ENCODE measurements around the gene NT5C3B. TPM values are rescaled to one million over a fixed set of nuclear protein-coding genes. Genes with fewer than 3 reads are reported as not detected.

The NT5C3B gene
- total and polyA plus RNA-seq, 8 donors, result 9.8 to 80.7 (median 68.8) TPM

DNA sequence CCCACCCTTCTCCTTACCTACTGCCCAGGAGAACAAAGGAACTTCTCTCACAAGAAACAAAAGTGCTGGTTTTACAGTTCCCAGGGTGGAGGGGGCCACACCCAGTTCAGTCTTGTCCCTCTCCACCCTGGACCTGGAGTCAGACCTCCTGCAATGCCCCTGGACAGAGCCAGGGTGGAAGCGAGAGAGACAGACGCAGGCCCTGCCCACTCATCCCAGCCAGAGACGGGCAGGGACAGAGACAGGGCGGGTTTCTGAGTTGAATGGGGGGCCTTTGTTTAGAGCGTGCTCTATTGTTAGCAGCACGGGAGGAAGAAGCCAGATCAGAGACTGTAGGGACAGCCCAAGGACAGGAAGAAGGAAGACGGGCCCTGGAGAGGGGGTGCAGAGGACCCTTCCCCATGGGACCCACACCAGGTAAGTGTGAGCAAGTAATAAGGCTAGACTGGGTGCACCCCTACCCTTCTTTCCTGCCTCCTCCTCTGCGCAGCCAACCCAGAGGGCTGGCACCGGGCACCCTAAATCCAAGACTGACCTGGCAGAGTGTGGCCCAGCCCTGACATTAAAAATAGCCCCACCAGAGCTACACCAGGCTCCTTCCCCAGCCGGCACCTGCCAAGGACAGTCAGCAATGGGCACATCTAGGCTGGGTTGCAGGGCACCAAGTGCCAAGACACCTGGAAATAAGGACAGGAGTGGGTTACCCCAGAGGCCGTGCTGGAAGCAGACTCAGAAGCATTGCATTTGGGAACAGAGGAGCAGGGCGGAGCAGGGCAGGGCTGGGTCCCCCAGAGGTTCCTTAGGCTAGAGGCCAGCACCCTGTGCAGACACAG is 60.4 kb downstream of the NT5C3B start:
- Histone ChIP-seq H3K27ac (peak overlapping the region; percentile 11 to 94 (median 86)), H3K27me3 (no peaks in the 10 kb centered on the region), H3K36me3 (peaks cover 11 to 22% (median 16%) of the 10 kb centered on the region in 4 donors), H3K4me3 (peak overlapping the region in 1 of 4 donors; percentile 6), H3K9me3 (no peaks in the 10 kb centered on the region), H3K4me1 (peaks cover 71 to 92% (median 88%) of the 10 kb centered on the region in 4 donors)
- intact Hi-C loops (cut with DNase I; ENCODE audit: low total_unique reads), result no loop called here
- TF ChIP-seq POLR2AphosphoS5 (IDR thresholded peaks at IDR 0.05), result no peak
- no peak for TF ChIP-seq EP300 (IDR thresholded peaks at IDR 0.05)
- TF ChIP-seq, protein P1, sequence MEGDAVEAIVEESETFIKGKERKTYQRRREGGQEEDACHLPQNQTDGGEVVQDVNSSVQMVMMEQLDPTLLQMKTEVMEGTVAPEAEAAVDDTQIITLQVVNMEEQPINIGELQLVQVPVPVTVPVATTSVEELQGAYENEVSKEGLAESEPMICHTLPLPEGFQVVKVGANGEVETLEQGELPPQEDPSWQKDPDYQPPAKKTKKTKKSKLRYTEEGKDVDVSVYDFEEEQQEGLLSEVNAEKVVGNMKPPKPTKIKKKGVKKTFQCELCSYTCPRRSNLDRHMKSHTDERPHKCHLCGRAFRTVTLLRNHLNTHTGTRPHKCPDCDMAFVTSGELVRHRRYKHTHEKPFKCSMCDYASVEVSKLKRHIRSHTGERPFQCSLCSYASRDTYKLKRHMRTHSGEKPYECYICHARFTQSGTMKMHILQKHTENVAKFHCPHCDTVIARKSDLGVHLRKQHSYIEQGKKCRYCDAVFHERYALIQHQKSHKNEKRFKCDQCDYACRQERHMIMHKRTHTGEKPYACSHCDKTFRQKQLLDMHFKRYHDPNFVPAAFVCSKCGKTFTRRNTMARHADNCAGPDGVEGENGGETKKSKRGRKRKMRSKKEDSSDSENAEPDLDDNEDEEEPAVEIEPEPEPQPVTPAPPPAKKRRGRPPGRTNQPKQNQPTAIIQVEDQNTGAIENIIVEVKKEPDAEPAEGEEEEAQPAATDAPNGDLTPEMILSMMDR (IDR thresholded peaks at IDR 0.05), result no peak
- TF ChIP-seq POLR2A (IDR thresholded peaks at IDR 0.05), result no peak
- 30 to 51% (median 41%) methylated on average over 11 to 12 of the region's 12 CpGs for WGBS, 5 donors
- peak in 1 of 2 donors; percentile 65 for DNase-seq

Small RNA genes within 50 kb of the gene (small RNA-seq; reads per million reads assigned to genes)
- 0 reads per million in 4 donors for gene AC125257.2

Other genes starting within 250 kb of the NT5C3B start
- gene KRT14, start 249.3 kb downstream of the NT5C3B start, total RNA-seq, result 1 to 10 TPM in 1 of 5 donors, not detected in 4; 1.3 TPM
- 100 to 1,000 TPM in 1 of 3 donors, 1 to 10 TPM in 1, not detected in 1; 2.4 to 164 TPM for gene KRT14, start 249.3 kb downstream of the NT5C3B start, polyA plus RNA-seq
- gene KRT16, start 223.5 kb downstream of the NT5C3B start, total RNA-seq, result 1 to 10 TPM in 1 of 5 donors, not detected in 4; 1.1 TPM
- 10 to 100 TPM in 1 of 3 donors, 1 to 10 TPM in 1, not detected in 1; 1.3 to 32.8 TPM for gene KRT16, start 223.5 kb downstream of the NT5C3B start, polyA plus RNA-seq
- gene KRT17, start 211.7 kb downstream of the NT5C3B start, total RNA-seq, result 10 to 100 TPM in 2 of 5 donors, 1 to 10 TPM in 2, not detected in 1; 1.6 to 13.6 (median 8.1) TPM
- gene KRT17, start 211.7 kb downstream of the NT5C3B start, polyA plus RNA-seq, result 10 to 100 TPM in 1 of 3 donors, 1 to 10 TPM in 2; 2.0 to 14.2 (median 6.0) TPM
- gene EIF1, start 147.3 kb downstream of the NT5C3B start, total RNA-seq, result 100 to 1,000 TPM in 3 of 5 donors, 10 to 100 TPM in 2; 62.4 to 255 (median 187) TPM
- gene EIF1, start 147.3 kb downstream of the NT5C3B start, polyA plus RNA-seq, result 100 to 1,000 TPM; 333 to 972 (median 834) TPM
- gene GAST, start 123.9 kb downstream of the NT5C3B start, total RNA-seq, result 10 to 100 TPM in 1 of 5 donors, not detected in 4; 32.7 TPM
- gene GAST, start 123.9 kb downstream of the NT5C3B start, polyA plus RNA-seq, result 1 to 10 TPM in 1 of 3 donors, not detected in 2; 1.3 TPM
- under 1 TPM in 1 of 5 donors, not detected in 4; 0.55 TPM for gene HAP1, start 101.6 kb downstream of the NT5C3B start, total RNA-seq
- under 1 TPM; 0.31 to 0.85 (median 0.44) TPM for gene HAP1, start 101.6 kb downstream of the NT5C3B start, polyA plus RNA-seq
- 100 to 1,000 TPM in 1 of 5 donors, 10 to 100 TPM in 4; 59.5 to 248 (median 84.8) TPM for gene JUP, start 49.5 kb downstream of the NT5C3B start, total RNA-seq
- 100 to 1,000 TPM in 2 of 3 donors, 10 to 100 TPM in 1; 85.7 to 163 (median 154) TPM for gene JUP, start 49.5 kb downstream of the NT5C3B start, polyA plus RNA-seq
- 10 to 100 TPM in 3 of 5 donors, 1 to 10 TPM in 2; 4.0 to 64.6 (median 11.4) TPM for gene P3H4, start 24.3 kb downstream of the NT5C3B start, total RNA-seq
- gene P3H4, start 24.3 kb downstream of the NT5C3B start, polyA plus RNA-seq, result 1 to 10 TPM; 4.7 to 7.3 (median 6.3) TPM
- 10 to 100 TPM in 3 of 5 donors, 1 to 10 TPM in 2; 4.6 to 45.3 (median 20.1) TPM for gene FKBP10, start 23.2 kb downstream of the NT5C3B start, total RNA-seq
- 10 to 100 TPM in 2 of 3 donors, 1 to 10 TPM in 1; 8.9 to 17.0 (median 12.8) TPM for gene FKBP10, start 23.2 kb downstream of the NT5C3B start, polyA plus RNA-seq
- gene KLHL10, start 1.6 kb upstream of the NT5C3B start, total RNA-seq, result 1 to 10 TPM in 1 of 5 donors, not detected in 4; 1.1 TPM
- under 1 TPM in 1 of 3 donors, not detected in 2; 0.23 TPM for gene KLHL10, start 1.6 kb upstream of the NT5C3B start, polyA plus RNA-seq
- 10 to 100 TPM in 3 of 5 donors, 1 to 10 TPM in 2; 1.8 to 26.4 (median 11.2) TPM for gene KLHL11, start 29.2 kb upstream of the NT5C3B start, total RNA-seq
- under 1 TPM; 0.43 to 0.87 (median 0.61) TPM for gene KLHL11, start 29.2 kb upstream of the NT5C3B start, polyA plus RNA-seq
- 100 to 1,000 TPM in 1 of 5 donors, 10 to 100 TPM in 4; 29.8 to 121 (median 48.7) TPM for gene ACLY, start 82.7 kb upstream of the NT5C3B start, total RNA-seq
- 10 to 100 TPM; 19.8 to 23.8 (median 23.5) TPM for gene ACLY, start 82.7 kb upstream of the NT5C3B start, polyA plus RNA-seq
- gene ODAD4, start 94.4 kb upstream of the NT5C3B start, total RNA-seq, result 1 to 10 TPM in 1 of 5 donors, not detected in 4; 1.3 TPM
- gene ODAD4, start 94.4 kb upstream of the NT5C3B start, polyA plus RNA-seq, result 1 to 10 TPM in 1 of 3 donors, under 1 TPM in 2; 0.78 to 2.1 (median 0.81) TPM
- 10 to 100 TPM; 21.0 to 47.2 (median 30.7) TPM for gene CNP, start 130.6 kb upstream of the NT5C3B start, total RNA-seq
- gene CNP, start 130.6 kb upstream of the NT5C3B start, polyA plus RNA-seq, result 10 to 100 TPM; 27.3 to 29.1 (median 29.0) TPM
- 100 to 1,000 TPM in 1 of 5 donors, 10 to 100 TPM in 4; 12.3 to 161 (median 61.6) TPM for gene DNAJC7, start 181.2 kb upstream of the NT5C3B start, total RNA-seq
- gene DNAJC7, start 181.2 kb upstream of the NT5C3B start, polyA plus RNA-seq, result 10 to 100 TPM; 66.7 to 93.3 (median 74.5) TPM
- gene NKIRAS2, start 183.9 kb upstream of the NT5C3B start, total RNA-seq, result 10 to 100 TPM in 4 of 5 donors, 1 to 10 TPM in 1; 7.5 to 27.4 (median 19.6) TPM
- gene NKIRAS2, start 183.9 kb upstream of the NT5C3B start, polyA plus RNA-seq, result 10 to 100 TPM; 16.8 to 28.5 (median 27.6) TPM
- gene C17orf113, start 214.4 kb upstream of the NT5C3B start, total RNA-seq, result 1 to 10 TPM in 3 of 5 donors, not detected in 2; 1.8 to 5.2 (median 2.5) TPM
- gene C17orf113, start 214.4 kb upstream of the NT5C3B start, polyA plus RNA-seq, result under 1 TPM; 0.31 to 0.92 (median 0.68) TPM

Measured in stomach (tissue), 9 donors.